ENCODE results near the gene RPL31.
"Not testable (repeated sequence)": the region's sequence is repeated elsewhere in the genome, so short reads cannot be mapped to it uniquely, and the experiment has no call there.

The RPL31 gene

GRCh38 chr2:101027852-101028251, 25.8 kb downstream of the RPL31 start:
- DNase-seq (ENCODE audit: low read depth): no peak

GRCh38 chr2:101030866-101031554, 28.9 kb downstream of the RPL31 start:
- DNase-seq (ENCODE audit: low read depth): no peak

GRCh38 chr2:101032084-101032776, 30.1 kb downstream of the RPL31 start:
- DNase-seq (ENCODE audit: low read depth): no peak

GRCh38 chr2:101036562-101036961, 34.5 kb downstream of the RPL31 start:
- DNase-seq (ENCODE audit: low read depth): no peak

GRCh38 chr2:101037161-101037755, 35.2 kb downstream of the RPL31 start:
- DNase-seq (ENCODE audit: low read depth): no peak

GRCh38 chr2:101038455-101039255, 36.6 kb downstream of the RPL31 start:
- no peak for DNase-seq (ENCODE audit: low read depth)

GRCh38 chr2:101040072-101040471, 38.0 kb downstream of the RPL31 start:
- DNase-seq (ENCODE audit: low read depth): no peak

GRCh38 chr2:101040761-101041160, 38.7 kb downstream of the RPL31 start:
- no peak for DNase-seq (ENCODE audit: low read depth)

- no peak for DNase-seq (ENCODE audit: low read depth)
These were observed 39.3 kb downstream of the RPL31 start for GRCh38 chr2:101041413-101041812.

GRCh38 chr2:101045330-101045729, 43.2 kb downstream of the RPL31 start:
- DNase-seq (ENCODE audit: low read depth): no peak

GRCh38 chr2:101047075-101047766, 45.1 kb downstream of the RPL31 start:
- DNase-seq (ENCODE audit: low read depth): no peak

- DNase-seq (ENCODE audit: low read depth): no peak
These were observed 45.7 kb downstream of the RPL31 start for GRCh38 chr2:101047774-101048173.

GRCh38 chr2:101048756-101049155, 46.7 kb downstream of the RPL31 start:
- DNase-seq (ENCODE audit: low read depth): no peak

- not testable (repeated sequence) for DNase-seq (ENCODE audit: low read depth)
These were observed 48.8 kb downstream of the RPL31 start for GRCh38 chr2:101050886-101051285.

GRCh38 chr2:101052147-101052546, 50.1 kb downstream of the RPL31 start:
- no peak for DNase-seq (ENCODE audit: low read depth)

GRCh38 chr2:101053117-101053516, 51.0 kb downstream of the RPL31 start:
- DNase-seq (ENCODE audit: low read depth): no peak
